ENCODE results near the gene E2F4. TPM values are rescaled to one million over a fixed set of nuclear protein-coding genes. Genes with fewer than 3 reads are reported as not detected.

The E2F4 gene
- total and polyA plus RNA-seq, 2 of the 8 experiments (the other 6 are each of a cell fraction or from before 2014, with no cell fraction given), result 79.9 to 157 TPM

- TF ChIP-seq TEAD4 (IDR thresholded peaks at IDR 0.05; ENCODE audit: low read depth, low read length) (peak; percentile 56; the same call in 1 of the 2 replicates), EZH2 (IDR thresholded peaks at IDR 0.05; ENCODE audit: low read depth, low read length, severe bottlenecking) (peak; percentile 37), SIX5 (IDR thresholded peaks at IDR 0.05; ENCODE audit: low read depth, low read length) (no peak), CHD2 (IDR thresholded peaks at IDR 0.05; ENCODE audit: low read length) (no peak), NRF1 (IDR thresholded peaks at IDR 0.05; ENCODE audit: low read depth, low read length) (peak; percentile 50), BCL11A (IDR thresholded peaks at IDR 0.05; ENCODE audit: low read depth in 2 of 2, low read length in 2 of 2) (no peak), RBBP5 (IDR thresholded peaks at IDR 0.05; ENCODE audit: borderline replicate concordance, low read depth, low read length) (no peak; the same call in 1 of the 2 replicates), HDAC6 (IDR thresholded peaks at IDR 0.05; ENCODE audit: low read depth, low read length) (no peak), CHD1 (IDR thresholded peaks at IDR 0.05; ENCODE audit: low read depth, low read length) (no peak), SIN3A (conservative IDR thresholded peaks at IDR 0.05 in 1 of 2, IDR thresholded peaks at IDR 0.05 in 1 of 2; ENCODE audit: low read depth in 1 of 2, low read length in 2 of 2) (peak in 1 of 2 experiments; percentile 87; a peak in 2 of 4 replicates), RNF2 (IDR thresholded peaks at IDR 0.05; ENCODE audit: borderline replicate concordance, low read depth, low read length, missing control alignments, poor library complexity, severe bottlenecking) (no peak), EGR1 (IDR thresholded peaks at IDR 0.05; ENCODE audit: borderline replicate concordance, low read depth, low read length) (no peak), CTBP2 (IDR thresholded peaks at IDR 0.05; ENCODE audit: borderline replicate concordance, insufficient read depth, insufficient read length, low read length) (no peak), GABPA (IDR thresholded peaks at IDR 0.05; ENCODE audit: borderline replicate concordance, insufficient read depth, low read length) (no peak), CEBPB (IDR thresholded peaks at IDR 0.05; ENCODE audit: low read depth, low read length) (no peak), JUND (IDR thresholded peaks at IDR 0.05; ENCODE audit: low read length) (no peak), BACH1 (IDR thresholded peaks at IDR 0.05; ENCODE audit: low read length) (0 out of 2 replicates have a peak, but pooled peaks have one; percentile 18), RXRA (IDR thresholded peaks at IDR 0.05; ENCODE audit: insufficient read depth, low read depth, low read length) (no peak), NANOG (IDR thresholded peaks at IDR 0.05; ENCODE audit: insufficient read depth, low read depth, low read length, poor library complexity, severe bottlenecking) (no peak), CREB1 (IDR thresholded peaks at IDR 0.05) (peak; percentile 89), ATF2 (IDR thresholded peaks at IDR 0.05; ENCODE audit: low read length) (no peak), ASH2L (IDR thresholded peaks at IDR 0.05; ENCODE audit: low read length) (peak; percentile 62)
Measured at GRCh38 chr16:67177743-67178699, 13.9 kb upstream of the E2F4 start (continued).
